ENCODE results near the gene LY9.
"Not testable (repeated sequence)": the region's sequence is repeated elsewhere in the genome, so short reads cannot be mapped to it uniquely, and the experiment has no call there.

LY9 gene

DNA sequence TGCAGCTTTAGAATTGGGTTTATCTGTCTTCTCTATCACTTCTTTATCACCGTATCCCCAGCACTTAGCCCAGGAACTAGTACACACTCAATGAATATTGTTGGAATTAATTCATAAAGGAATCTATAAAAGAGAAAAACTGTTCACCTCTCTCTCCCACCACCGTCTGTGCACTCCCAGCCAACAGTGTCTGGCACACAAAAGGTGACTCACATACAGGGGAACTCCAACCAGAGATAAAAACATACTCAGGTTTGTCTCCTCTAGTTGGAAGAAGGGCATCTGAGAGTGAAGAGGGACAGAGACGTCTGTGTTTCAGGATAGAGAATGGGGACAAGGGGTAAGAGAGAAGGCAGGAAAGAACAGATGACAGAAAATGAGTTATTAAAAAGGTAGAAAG, 79.0 kb downstream of the LY9 start:
- in situ Hi-C loops (cut with HindIII; ENCODE audit: low sequenced_read_pairs): no loop called here
- TF ChIP-seq, protein P1, sequence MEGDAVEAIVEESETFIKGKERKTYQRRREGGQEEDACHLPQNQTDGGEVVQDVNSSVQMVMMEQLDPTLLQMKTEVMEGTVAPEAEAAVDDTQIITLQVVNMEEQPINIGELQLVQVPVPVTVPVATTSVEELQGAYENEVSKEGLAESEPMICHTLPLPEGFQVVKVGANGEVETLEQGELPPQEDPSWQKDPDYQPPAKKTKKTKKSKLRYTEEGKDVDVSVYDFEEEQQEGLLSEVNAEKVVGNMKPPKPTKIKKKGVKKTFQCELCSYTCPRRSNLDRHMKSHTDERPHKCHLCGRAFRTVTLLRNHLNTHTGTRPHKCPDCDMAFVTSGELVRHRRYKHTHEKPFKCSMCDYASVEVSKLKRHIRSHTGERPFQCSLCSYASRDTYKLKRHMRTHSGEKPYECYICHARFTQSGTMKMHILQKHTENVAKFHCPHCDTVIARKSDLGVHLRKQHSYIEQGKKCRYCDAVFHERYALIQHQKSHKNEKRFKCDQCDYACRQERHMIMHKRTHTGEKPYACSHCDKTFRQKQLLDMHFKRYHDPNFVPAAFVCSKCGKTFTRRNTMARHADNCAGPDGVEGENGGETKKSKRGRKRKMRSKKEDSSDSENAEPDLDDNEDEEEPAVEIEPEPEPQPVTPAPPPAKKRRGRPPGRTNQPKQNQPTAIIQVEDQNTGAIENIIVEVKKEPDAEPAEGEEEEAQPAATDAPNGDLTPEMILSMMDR (IDR thresholded peaks at IDR 0.05; ENCODE audit: low read depth, low read length): no peak
- DNase-seq (ENCODE audit: low read depth, low spot score): no peak
- H3K4me3 ChIP-seq (ENCODE audit: low read depth, low read length): no peak overlapping the region

DNA sequence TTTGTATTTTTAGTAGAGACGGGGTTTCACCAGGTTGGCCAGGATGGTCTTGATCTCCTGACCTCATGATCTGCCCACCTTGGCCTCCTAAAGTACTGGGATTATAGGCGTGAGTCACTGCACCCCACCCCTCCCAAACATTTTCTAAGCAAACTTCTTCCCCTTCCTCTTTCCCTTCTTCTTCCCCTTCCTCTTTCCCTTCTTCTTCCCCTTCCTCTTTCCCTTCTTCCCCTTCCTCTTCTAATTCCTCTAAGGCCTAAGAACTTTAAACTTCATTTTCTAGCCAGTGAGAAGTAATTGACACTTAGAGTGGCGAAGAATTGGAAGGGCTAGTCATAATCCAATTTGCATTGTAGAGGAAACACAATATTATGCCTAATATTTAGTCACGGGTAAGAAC, 79.6 kb downstream of the LY9 start:
- DNase-seq (ENCODE audit: low read depth, low spot score); in situ Hi-C loops (cut with HindIII; ENCODE audit: low sequenced_read_pairs); H3K4me3 ChIP-seq (ENCODE audit: low read depth, low read length): not testable (repeated sequence)

DNA sequence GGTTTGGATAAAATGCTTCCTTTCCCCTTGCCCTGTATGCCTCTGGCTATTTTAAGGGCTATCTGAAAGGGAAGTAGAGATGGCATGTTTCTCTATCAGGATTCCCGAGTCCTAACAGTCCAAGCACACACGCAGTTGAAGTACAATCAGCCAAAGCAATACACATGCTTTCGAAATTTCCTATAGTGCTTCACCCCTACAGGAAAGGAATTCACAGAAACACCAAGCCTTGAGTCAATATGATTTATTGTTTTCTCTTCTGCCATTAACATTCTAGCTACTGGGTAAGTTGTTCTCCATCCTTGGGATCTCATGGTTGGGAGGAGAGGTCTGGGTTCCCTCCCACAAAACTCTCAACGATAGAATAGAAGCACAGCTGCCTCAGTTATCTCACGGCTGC, 80.3 kb downstream of the LY9 start:
- in situ Hi-C loops (cut with HindIII; ENCODE audit: low sequenced_read_pairs): no loop called here
- no peak for DNase-seq (ENCODE audit: low read depth, low spot score)
- TF ChIP-seq, protein P1 (IDR thresholded peaks at IDR 0.05; ENCODE audit: low read depth, low read length): no peak
- no peak overlapping the region for H3K4me3 ChIP-seq (ENCODE audit: low read depth, low read length)

DNA sequence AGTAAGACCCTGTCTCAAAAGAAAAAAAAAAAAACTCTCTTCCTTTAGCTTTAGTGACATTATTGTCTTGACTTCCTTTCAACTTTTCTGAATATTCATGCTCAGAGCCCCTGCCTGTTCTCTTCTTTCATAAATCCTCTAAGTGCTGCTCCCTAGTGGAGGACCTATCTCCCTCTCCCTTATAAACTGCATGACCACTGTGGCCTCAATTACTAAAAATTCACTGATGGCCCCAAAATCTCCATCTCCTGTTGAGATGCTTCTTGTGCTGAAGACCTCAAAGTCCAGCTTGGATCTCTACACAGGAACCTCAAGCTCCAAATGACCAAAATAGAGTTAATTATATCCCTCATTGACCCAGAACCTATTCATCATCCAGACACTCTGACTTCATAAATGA, 81.2 kb downstream of the LY9 start:
- in situ Hi-C loops (cut with HindIII; ENCODE audit: low sequenced_read_pairs): no loop called here
- H3K4me3 ChIP-seq (ENCODE audit: low read depth, low read length): no peak overlapping the region
- TF ChIP-seq, protein P1 (IDR thresholded peaks at IDR 0.05; ENCODE audit: low read depth, low read length): no peak
- no peak for DNase-seq (ENCODE audit: low read depth, low spot score)
